WTC11 (cell line): ENCODE data around the gene WDR48. TPM values are rescaled to one million over a fixed set of nuclear protein-coding genes. Genes with fewer than 3 reads are reported as not detected.

Source experiments
- ATAC-seq: fragments of 200-7000 bp; cut with Tn5 transposase; 2 replicates; pipeline ENCODE4 v1.10.0; 2021; ENCODE audit warnings: mild to moderate bottlenecking, moderate library complexity
- CTCF ChIA-PET: fragments of 300-600 bp; sonication (Branson Sonifier 250); formaldehyde crosslinking; loops from one replicate; lab custom pipeline; 2021; ENCODE audit warnings: antibody characterized with exemption; lab: Charles Lee
- POLR2A ChIA-PET: fragments of 350-600 bp; sonication (Branson Sonifier 250); formaldehyde crosslinking; loops from one replicate; lab custom pipeline; 2021; ENCODE audit warnings: antibody characterized with exemption; lab: Charles Lee
- DNase-seq: peaks from one replicate; pipeline ENCODE4 v3.0.0; 2021; ENCODE audit warnings: low spot score
- H3K27ac Mint-ChIP-seq: 2 replicates; pipeline ENCODE4 v1.8.0; 2021; ENCODE audit warnings: mixed read lengths
- H3K27me3 Mint-ChIP-seq: 2 replicates; pipeline ENCODE4 v1.8.0; 2021; ENCODE audit warnings: low read depth, mild to moderate bottlenecking, moderate library complexity, mixed read lengths
- H3K36me3 Mint-ChIP-seq: 2 replicates; pipeline ENCODE4 v1.8.0; 2021; ENCODE audit warnings: mixed read lengths
- H3K4me1 Mint-ChIP-seq: 2 replicates; pipeline ENCODE4 v1.8.0; 2022; ENCODE audit warnings: mixed read lengths
- H3K4me3 Mint-ChIP-seq: 2 replicates; pipeline ENCODE4 v1.8.0; 2021; ENCODE audit warnings: mild to moderate bottlenecking, moderate library complexity, mixed read lengths
- H3K9me3 Mint-ChIP-seq: 2 replicates; pipeline ENCODE4 v1.8.0; 2021; ENCODE audit warnings: mixed read lengths
- EMX1 ChIP-seq: fragments of 250-450 bp; sonication (Bioruptor Pico); IDR thresholded peaks from 2 replicates; pipeline ENCODE4 v1.8.0; 2021; ENCODE audit warnings: mild to moderate bottlenecking
- ERG ChIP-seq: fragments of 250-450 bp; sonication (Bioruptor Pico); IDR thresholded peaks from 2 replicates; pipeline ENCODE4 v1.8.0; 2021; ENCODE audit warnings: mild to moderate bottlenecking
- ESRRA ChIP-seq: sonication (generic); formaldehyde crosslinking; IDR thresholded peaks from 2 replicates; pipeline ENCODE4 v1.8.1; 2022; ENCODE audit warnings: mild to moderate bottlenecking, missing genetic modification reagents, borderline replicate concordance
- ETV6 ChIP-seq: sonication (generic); formaldehyde crosslinking; IDR thresholded peaks from 2 replicates; pipeline ENCODE4 v1.8.1; 2022; ENCODE audit warnings: mild to moderate bottlenecking, missing genetic modification reagents
- GRHL2 ChIP-seq: fragments of 250-450 bp; sonication (Bioruptor Pico); IDR thresholded peaks from 2 replicates; pipeline ENCODE4 v1.8.0; 2022; ENCODE audit warnings: mild to moderate bottlenecking, moderate library complexity; ENCODE audit not compliant: insufficient replicate concordance, severe bottlenecking
- JUN ChIP-seq: sonication (generic); formaldehyde crosslinking; IDR thresholded peaks from 2 replicates; pipeline ENCODE4 v1.8.0; 2023; ENCODE audit warnings: mild to moderate bottlenecking, missing genetic modification reagents
- RORB ChIP-seq: fragments of 250-450 bp; sonication (Bioruptor Pico); IDR thresholded peaks from 2 replicates; pipeline ENCODE4 v1.9.0; 2021; ENCODE audit warnings: mild to moderate bottlenecking
- TEAD1 ChIP-seq: sonication (generic); formaldehyde crosslinking; IDR thresholded peaks from 2 replicates; pipeline ENCODE4 v1.8.0; 2022; ENCODE audit warnings: mild to moderate bottlenecking, missing genetic modification reagents
- TEAD4 ChIP-seq: sonication (generic); formaldehyde crosslinking; IDR thresholded peaks from 2 replicates; pipeline ENCODE4 v1.8.0; 2022; ENCODE audit warnings: mild to moderate bottlenecking, missing genetic modification reagents
- USF2 ChIP-seq: sonication (generic); formaldehyde crosslinking; IDR thresholded peaks from 2 replicates; pipeline ENCODE4 v1.8.1; 2023; ENCODE audit warnings: mild to moderate bottlenecking, missing genetic modification reagents, moderate library complexity
- ZBTB43 ChIP-seq: sonication (generic); formaldehyde crosslinking; IDR thresholded peaks from 2 replicates; pipeline ENCODE4 v1.8.1; 2023; ENCODE audit warnings: mild to moderate bottlenecking, missing genetic modification reagents
- ZMAT4 ChIP-seq: fragments of 250-450 bp; sonication (Bioruptor Pico); IDR thresholded peaks from 2 replicates; pipeline ENCODE4 v1.9.0; 2021; ENCODE audit warnings: mild to moderate bottlenecking
- ZNF416 ChIP-seq: fragments of 250-450 bp; sonication (Bioruptor Pico); IDR thresholded peaks from 2 replicates; pipeline ENCODE4 v1.9.0; 2021; ENCODE audit warnings: mild to moderate bottlenecking, inconsistent platforms
- ZNF423 ChIP-seq: fragments of 250-450 bp; sonication (Bioruptor Pico); IDR thresholded peaks from 2 replicates; pipeline ENCODE4 v2.1.2; 2022; ENCODE audit warnings: mild to moderate bottlenecking, moderate library complexity
- ZNF671 ChIP-seq: fragments of 250-450 bp; sonication (Bioruptor Pico); IDR thresholded peaks from 2 replicates; pipeline ENCODE4 v1.8.0; 2021; ENCODE audit warnings: mild to moderate bottlenecking
- total RNA-seq: library from RNA; stranded (reverse); gene quantifications from 3 replicates; pipeline ENCODE4 v1.2.3, GENCODE V29; 2021
- TF ChIP-seq, protein P1 (sequence below): sonication (generic); formaldehyde crosslinking; IDR thresholded peaks from 2 replicates; pipeline ENCODE4 v1.8.0; 2022; ENCODE audit warnings: mild to moderate bottlenecking, missing genetic modification reagents
- TF ChIP-seq, protein P2 (sequence below): sonication (generic); formaldehyde crosslinking; IDR thresholded peaks from 2 replicates; pipeline ENCODE4 v1.8.1; 2022; ENCODE audit warnings: low read depth, mild to moderate bottlenecking, moderate library complexity, missing genetic modification reagents, borderline replicate concordance
- TF ChIP-seq, protein P3 (sequence below): sonication (generic); formaldehyde crosslinking; IDR thresholded peaks from 2 replicates; pipeline ENCODE4 v1.8.1; 2022; ENCODE audit warnings: mild to moderate bottlenecking, missing genetic modification reagents, moderate library complexity, borderline replicate concordance
- TF ChIP-seq, protein P4 (sequence below): sonication (generic); formaldehyde crosslinking; IDR thresholded peaks from 2 replicates; pipeline ENCODE4 v1.8.1; 2022; ENCODE audit warnings: low read depth, missing genetic modification reagents, borderline replicate concordance

WDR48 gene
- total RNA-seq, 1 experiment from 2014 or later = 40.9 TPM

DNA sequence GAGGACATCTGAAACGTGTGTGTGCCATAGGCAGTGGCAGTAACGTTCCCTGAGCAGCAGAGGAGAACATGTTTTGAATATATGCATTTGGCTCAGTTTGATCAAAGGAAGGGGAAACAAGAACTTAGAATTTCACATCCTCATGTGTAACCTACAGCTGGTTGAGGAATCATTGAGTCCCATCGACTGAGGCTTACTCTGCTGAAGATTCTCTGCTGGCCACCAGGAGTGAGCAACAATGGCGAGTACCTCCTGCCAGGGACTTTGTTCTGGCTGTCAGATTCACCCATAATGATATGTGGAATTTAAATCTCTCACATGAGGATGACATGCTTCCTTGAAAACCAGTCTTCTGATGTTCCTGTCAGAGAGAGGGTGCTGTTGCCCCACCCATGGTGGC lies 34.3 kb downstream of the WDR48 start:
- Mint-ChIP-seq H3K36me3 (peaks cover 34% of the 10 kb centered on the region), H3K27ac (no peak overlapping the region), H3K4me1 (no peaks in the 10 kb centered on the region), H3K9me3 (no peaks in the 10 kb centered on the region), H3K4me3 (no peak overlapping the region), H3K27me3 (no peaks in the 10 kb centered on the region)
- ChIA-PET CTCF (interaction anchor here (0.7 to 1.3 kb wide), 2 partner anchors 202 to 206 kb away, joined by 3 to 5 read pairs; no protein-coding TSS in a partner anchor), POLR2A (no interaction called here)
- no peak for TF ChIP-seq ETV6
- TF ChIP-seq USF2 = no peak
- no peak for TF ChIP-seq ZNF416
- TF ChIP-seq, protein P1, sequence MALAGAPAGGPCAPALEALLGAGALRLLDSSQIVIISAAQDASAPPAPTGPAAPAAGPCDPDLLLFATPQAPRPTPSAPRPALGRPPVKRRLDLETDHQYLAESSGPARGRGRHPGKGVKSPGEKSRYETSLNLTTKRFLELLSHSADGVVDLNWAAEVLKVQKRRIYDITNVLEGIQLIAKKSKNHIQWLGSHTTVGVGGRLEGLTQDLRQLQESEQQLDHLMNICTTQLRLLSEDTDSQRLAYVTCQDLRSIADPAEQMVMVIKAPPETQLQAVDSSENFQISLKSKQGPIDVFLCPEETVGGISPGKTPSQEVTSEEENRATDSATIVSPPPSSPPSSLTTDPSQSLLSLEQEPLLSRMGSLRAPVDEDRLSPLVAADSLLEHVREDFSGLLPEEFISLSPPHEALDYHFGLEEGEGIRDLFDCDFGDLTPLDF (CRISPR knock-in tag) = no peak
- TF ChIP-seq ZNF423 (CRISPR knock-in tag) = no peak
- no peak for TF ChIP-seq JUN (CRISPR knock-in tag)
- TF ChIP-seq ESRRA = no peak
- TF ChIP-seq TEAD1 (CRISPR knock-in tag) = no peak
- TF ChIP-seq, protein P2, sequence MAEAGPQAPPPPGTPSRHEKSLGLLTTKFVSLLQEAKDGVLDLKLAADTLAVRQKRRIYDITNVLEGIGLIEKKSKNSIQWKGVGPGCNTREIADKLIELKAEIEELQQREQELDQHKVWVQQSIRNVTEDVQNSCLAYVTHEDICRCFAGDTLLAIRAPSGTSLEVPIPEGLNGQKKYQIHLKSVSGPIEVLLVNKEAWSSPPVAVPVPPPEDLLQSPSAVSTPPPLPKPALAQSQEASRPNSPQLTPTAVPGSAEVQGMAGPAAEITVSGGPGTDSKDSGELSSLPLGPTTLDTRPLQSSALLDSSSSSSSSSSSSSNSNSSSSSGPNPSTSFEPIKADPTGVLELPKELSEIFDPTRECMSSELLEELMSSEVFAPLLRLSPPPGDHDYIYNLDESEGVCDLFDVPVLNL = no peak
- no peak for TF ChIP-seq RORB (CRISPR knock-in tag)
- TF ChIP-seq ZMAT4 (CRISPR knock-in tag) = no peak
- no peak for TF ChIP-seq ZBTB43
- no peak for TF ChIP-seq TEAD4 (CRISPR knock-in tag)
- TF ChIP-seq ERG (CRISPR knock-in tag) = no peak
- TF ChIP-seq, protein P3, sequence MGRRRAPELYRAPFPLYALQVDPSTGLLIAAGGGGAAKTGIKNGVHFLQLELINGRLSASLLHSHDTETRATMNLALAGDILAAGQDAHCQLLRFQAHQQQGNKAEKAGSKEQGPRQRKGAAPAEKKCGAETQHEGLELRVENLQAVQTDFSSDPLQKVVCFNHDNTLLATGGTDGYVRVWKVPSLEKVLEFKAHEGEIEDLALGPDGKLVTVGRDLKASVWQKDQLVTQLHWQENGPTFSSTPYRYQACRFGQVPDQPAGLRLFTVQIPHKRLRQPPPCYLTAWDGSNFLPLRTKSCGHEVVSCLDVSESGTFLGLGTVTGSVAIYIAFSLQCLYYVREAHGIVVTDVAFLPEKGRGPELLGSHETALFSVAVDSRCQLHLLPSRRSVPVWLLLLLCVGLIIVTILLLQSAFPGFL (CRISPR knock-in tag) = no peak
- TF ChIP-seq EMX1 (CRISPR knock-in tag) = no peak
- TF ChIP-seq GRHL2 (CRISPR knock-in tag) = no peak
- no peak for DNase-seq
- ATAC-seq = no peak

GRCh38 chr3:39088456-39088855 lies 36.6 kb downstream of the WDR48 start:
- TF ChIP-seq ZNF671 (CRISPR knock-in tag) = no peak
- TF ChIP-seq, protein P4, sequence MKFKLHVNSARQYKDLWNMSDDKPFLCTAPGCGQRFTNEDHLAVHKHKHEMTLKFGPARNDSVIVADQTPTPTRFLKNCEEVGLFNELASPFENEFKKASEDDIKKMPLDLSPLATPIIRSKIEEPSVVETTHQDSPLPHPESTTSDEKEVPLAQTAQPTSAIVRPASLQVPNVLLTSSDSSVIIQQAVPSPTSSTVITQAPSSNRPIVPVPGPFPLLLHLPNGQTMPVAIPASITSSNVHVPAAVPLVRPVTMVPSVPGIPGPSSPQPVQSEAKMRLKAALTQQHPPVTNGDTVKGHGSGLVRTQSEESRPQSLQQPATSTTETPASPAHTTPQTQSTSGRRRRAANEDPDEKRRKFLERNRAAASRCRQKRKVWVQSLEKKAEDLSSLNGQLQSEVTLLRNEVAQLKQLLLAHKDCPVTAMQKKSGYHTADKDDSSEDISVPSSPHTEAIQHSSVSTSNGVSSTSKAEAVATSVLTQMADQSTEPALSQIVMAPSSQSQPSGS (CRISPR knock-in tag) = no peak
- DNase-seq (no peak), ATAC-seq (no peak)
- ChIA-PET CTCF (interaction anchor here (0.6 kb wide), 1 partner anchor 879 kb away, joined by 5 read pairs; no protein-coding TSS in a partner anchor), POLR2A (no interaction called here)
- no peaks in the 10 kb centered on the region for H3K4me1 Mint-ChIP-seq
- peaks cover 38% of the 10 kb centered on the region for H3K36me3 Mint-ChIP-seq
- no peaks in the 10 kb centered on the region for H3K27me3 Mint-ChIP-seq
- no peak overlapping the region for H3K27ac Mint-ChIP-seq
- H3K9me3 Mint-ChIP-seq = no peaks in the 10 kb centered on the region
- H3K4me3 Mint-ChIP-seq = no peak overlapping the region
